ENCODE results near the gene ELAVL3.
"Not testable (repeated sequence)": the region's sequence is repeated elsewhere in the genome, so short reads cannot be mapped to it uniquely, and the experiment has no call there.

Gene ELAVL3

DNA sequence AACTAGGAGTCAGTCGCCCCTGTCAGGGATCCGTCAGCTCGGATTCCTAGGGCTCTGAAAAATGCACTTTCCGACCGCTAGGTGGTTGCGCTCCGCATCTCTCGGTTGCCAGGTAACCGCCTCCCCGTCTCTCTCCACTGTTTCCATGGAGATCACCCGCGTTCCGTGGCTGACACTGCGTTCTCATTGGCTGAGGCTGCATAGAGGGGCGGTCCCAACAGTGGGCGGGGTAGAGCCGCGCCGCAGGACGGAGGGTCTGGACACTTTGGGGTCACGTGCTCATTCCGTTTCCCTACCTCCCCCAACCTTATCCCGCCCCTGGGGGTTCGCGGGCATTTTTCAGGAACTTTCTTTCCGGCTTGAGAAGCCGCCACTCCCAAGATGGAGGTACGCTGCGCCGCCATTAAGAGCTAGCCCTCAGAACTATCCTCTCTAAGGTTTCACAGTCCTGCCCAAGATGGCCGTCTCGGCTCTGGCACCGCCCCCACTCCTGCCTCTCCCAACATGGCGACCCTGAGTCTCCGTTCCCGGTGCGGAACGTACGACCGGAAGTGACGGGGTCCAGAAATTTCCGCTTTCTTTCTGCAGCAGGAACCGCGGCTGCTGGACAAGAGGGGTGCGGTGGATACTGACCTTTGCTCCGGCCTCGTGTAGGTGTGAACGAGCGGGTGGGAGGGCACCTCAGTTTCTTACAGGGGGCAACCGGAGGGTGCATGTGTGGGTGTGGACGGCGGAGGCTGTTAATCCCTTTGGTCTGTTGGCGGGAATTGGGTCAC lies 45.6 kb downstream of the ELAVL3 start, which contains the start of the genes ODAD3 and PRKCSH:
TSS of gene ODAD3 (minus strand) at position 65 of the 776 bp plus-strand sequence. CDS start 105 bp downstream, outside the sequence.
TSS of gene PRKCSH (plus strand) at position 579 of the 776 bp plus-strand sequence. CDS start 483 bp downstream, outside the sequence.
- peak; percentile 100 for DNase-seq

DNA sequence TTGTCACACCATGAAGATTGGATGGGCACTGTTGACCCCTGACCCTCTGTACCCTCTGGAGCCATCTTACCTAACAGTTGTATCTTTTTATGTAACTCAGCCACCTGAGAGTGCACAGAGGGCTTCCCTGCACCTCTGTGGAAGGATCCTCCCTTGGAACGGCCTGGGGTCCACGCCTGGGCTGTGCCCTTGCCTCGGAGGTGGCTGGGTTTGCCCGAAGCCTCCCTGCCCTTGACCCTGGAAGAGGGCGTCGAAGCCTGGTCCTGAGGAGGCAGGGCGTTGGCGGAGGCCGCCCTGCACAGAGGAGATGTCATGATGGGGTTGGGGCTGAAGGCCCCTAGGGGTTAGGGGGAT lies 46.2 kb downstream of the ELAVL3 start:
- no peak for DNase-seq

DNA sequence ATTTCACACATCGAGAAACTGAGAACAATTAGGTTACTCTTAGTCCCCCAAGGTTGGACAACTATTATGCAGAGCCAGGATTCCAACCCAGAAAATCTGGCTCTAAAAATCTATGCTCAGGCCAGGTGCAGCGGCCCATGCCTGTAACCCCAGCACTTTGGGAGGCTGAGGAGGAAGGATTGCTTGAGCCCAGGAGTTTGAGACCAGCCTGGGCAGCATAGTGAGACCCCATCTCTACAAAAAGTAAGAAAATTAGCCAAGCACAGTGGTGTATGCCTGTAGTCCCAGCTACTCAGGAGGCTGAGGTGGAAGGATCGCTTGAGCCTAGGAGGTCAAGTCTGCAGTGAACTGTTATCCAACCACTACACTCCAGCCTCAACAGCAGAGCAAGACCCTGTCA lies 47.3 kb downstream of the ELAVL3 start:
- not testable (repeated sequence) for DNase-seq

DNA sequence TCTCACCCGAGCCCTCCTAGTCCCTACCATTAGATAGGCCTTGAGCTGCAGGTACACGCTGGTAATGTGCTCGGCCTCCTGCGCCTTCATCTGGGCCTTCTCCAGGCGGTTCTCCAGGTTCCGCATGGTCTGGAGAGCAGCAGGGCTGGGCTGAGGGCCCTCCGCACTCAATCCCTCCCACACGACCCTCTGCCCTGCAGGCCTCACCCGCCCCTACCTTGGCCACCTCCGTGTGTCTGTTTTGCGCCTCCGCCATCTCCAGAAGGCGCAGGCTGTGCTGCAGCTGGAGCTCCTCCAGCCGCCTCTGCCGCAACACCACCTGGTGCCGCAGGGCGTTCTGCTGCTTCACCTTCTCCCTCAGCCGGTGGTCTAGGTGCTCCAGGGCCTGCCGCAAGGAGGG lies 54.2 kb downstream of the ELAVL3 start:
- no peak for DNase-seq

DNA sequence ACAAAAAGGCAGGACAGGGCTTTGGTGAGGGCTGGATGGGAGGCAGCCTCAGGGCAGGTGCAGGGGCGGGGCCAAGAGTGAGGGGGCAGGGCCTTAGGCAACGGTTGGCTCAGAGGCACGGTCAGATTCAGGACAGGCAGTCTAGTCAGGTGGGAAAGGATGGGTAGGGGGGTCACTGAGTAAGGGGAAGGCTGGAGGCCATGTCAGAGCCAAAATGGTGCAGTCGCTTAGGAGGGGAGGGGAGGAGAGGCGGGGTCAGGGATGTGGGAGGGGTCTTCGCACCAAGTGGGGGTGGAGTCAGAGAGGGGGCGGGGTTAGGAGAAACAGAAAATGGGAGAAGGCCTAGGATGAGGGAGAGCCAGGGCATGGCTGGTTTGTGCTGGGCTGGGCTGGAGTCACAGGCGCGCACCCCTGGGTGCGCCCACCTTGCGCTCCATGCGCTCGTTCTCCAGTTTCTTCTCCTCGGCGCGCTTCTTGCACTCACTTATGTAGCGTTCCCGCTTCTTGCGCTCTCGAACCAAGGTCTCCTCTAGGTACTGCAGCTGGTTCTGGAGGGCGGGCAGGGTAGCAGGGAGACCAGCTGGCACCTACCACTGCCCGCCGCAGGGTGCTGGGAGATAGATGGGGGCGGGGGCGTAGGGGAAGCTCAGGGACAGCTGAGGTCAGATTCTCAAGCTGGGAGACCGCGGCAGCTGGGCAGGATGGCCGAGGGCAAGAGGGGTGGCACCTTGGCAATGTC lies 55.0 kb downstream of the ELAVL3 start:
- no peak for DNase-seq

DNA sequence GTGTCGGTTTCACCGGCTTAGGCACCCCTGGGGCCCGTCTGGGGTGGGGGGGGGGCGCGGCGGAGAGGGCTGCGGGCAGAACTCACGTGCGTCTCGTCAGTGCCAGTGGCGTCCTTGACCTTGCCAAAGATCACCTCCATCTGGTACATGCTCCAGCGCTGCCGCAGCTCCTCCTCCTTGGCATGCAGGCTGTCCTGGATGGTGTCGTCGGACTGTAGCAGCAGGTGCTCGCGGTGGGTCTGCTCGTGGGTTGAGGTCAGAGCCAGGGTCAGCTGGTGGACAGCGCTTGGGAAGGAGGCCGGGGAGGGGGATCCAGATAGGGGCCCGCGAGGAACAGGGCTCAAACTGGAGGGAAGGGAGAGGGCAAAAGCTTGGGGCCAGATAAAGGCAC lies 57.1 kb downstream of the ELAVL3 start:
- DNase-seq = no peak

DNA sequence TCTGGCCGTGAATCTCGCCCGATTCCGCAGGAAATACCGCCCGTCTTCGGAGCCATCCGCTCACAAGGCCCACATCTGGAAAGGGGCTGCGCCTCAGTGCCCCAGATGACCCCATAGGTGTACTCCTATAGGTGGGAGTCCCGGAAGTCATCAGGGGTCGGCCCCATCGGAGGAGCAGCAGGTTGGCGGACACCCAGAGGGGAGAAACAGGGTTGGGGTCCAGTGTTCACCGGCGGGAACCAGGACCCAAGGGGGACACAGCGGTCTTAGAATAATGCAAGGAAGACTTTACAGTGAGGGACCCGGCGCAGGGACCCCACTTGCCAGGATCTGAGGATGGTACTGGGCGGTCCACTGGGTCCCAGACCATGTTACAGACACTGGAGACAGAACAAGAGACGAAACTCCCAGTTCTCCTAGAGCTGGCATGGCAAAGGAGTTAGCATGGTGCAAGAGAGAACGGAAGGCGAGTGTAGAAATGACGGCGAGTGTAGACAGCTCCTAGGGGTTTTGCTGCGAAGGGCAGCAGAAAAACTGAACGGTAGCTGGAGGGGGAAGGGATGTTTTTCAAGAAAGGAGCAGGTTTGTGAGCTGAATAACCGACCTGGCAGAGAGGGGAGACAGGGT lies 57.6 kb downstream of the ELAVL3 start:
- DNase-seq = no peak

DNA sequence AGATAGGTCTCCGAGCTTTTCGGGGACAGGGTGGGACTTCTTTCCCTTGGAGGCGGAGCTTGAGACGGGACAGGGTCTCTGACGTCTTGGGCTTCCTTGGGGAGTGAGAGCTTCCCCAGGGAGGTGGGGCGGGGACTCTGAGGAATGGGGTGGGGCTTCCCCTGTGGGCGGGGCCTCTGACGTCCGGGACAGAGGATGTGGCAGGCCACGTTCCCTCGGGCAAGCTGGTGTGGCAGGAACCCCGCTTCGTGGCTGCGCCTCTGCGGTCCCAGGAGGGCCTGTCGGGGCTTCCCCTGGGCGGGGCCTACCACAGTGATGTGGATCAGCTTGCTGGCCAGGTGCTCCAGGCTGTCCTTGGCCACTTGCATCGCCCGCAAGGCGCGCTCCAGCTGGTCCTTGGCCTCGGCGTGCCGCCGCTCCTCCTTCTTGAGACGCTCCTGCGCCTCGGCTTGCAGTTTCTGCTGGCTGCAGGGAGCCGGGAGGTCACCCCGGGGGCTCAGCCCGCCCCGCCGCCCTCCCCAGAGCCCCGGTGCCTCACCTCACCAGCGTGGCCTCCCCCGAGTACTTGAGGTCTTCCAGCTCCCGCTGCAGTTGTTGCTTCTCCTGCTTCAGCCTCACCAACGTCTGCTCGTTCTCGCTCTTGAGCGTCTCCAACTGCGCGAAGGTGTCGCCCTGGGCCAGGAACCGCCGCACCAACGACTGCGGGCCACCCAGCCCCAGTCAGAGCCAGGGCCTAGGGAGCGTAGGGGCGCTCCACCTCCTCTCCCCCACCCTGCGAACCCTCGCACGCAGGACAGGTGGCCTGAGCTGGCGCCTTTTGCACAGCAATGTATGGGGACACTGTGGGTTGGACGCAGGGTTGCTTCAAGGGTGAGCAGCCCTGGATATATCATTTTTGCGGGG lies 58.4 kb downstream of the ELAVL3 start:
- DNase-seq = no peak

DNA sequence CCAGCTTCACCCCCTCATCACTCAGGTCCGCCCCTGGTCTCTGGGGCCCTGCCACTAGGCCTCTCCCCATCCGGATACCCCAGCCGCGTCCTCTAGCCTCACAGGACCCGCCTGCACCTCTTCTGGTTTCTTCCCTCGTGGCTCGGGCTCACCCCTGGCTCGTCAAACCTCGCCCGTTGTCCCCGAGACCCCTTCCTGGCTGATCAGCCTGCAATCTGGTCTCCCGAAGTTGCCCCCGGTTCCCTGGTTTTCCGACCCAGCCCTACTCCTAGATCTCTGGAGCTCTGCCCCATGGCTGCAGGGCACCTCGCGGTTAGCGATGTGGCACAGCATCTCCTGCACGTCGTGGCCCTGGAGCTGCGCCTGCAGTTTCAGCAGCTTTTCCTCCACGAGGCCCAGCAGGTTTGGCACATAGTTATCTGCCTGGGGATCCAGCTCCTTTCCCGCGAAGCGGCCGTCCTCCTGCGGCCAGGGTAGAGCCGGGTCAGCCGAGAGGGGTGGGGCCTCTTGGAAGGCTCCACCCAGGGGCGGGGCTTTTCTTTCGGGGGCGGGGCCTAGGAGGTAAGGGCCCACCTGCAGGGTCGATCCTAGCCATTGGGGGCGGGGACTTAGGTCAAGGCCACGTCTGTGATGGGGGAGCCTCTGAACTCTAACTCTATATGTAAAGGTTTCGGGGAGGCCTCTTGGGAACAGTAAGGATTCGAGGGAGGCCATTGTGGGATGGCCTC lies 59.3 kb downstream of the ELAVL3 start:
- DNase-seq = no peak

DNA sequence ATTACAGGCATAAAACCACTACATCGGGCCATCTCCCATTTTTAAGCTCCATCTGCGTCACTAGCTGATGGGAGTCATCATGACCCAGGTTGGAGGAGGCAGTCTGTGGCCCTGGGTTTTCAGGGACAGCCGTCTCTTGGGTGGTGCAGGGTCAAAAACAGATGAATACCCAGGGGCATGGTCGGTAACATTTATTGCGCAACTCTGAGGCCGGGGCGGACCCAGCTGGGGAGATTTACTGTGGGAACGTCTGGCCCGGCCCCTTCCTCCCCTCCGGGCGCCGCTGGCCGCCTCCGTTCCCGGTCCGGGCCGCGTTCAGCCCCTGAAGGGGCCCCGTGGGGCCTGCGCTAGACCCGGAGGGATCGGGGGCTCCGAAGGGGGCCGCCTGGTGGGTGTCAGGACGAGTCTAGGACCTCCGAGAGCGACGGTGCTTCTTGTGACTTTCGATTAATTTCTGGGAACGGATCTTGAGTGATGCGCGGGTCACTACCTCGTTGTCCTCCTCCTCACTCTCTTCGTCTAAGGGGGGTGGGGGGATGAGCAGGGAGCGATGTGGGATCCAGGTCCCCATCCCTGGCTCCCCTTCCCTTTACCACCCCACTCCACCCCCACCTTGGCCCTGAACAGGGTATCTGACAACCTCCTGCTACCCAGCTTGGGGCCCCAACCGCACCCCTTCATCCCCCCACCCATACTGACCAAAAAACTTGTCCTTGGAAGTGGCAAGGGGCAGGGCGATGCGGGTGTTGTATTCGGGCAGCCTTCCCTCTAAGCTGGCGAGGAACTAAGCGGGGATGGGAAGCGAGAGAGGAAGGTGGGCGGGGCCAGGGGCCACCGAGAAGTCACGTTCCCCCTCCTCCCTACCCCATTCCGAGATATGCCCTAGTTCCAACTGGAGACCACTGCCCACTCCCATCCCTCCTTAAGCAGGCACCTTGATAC lies 60.1 kb downstream of the ELAVL3 start:
- no peak for DNase-seq

DNA sequence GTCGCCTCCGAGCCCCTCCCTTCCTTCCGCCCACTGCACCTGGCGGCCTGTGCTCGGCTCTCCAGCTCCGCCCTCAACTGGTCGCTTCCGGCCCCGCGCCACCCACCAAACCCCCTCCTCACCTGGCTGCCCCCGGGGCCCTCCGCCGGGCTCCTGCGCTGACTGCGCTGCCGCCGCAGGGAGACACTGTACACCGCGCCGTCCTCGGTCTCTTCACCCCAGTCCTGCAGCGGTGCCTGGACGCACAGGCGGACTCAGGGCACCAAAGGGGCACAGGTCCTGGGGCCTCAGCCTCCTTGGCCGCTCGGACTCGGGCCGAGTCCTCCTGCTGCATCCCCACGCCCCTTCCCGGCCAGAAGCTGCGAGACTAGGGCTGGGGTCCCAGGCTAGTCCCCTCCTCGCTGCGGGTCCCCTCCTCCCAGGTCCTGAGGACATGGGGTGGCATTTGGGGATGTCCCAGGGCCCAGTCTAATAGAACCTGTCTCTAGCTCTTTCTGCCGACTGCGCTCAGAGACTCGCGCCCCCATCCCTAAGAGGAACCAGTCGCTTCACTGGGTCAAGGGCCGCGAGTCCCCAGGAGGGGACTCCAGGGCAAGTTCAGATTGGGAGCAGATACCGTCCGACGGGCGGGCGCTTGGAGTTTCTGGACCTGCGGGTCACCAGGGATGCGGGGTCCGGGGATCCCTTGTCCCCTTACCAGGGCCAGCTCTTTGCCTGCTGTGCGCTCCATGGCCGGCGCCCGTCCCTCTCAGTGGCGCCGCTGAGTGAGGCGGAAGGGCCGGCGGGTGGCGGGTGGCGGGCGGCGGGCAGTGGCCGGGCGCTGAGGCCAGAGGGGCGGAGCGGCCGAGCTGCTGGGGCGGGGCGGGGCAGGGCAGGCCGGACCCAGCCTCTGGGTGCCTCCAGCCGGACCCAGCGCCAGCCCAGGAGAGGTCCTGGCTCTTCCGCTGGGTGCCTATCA lies 62.0 kb downstream of the ELAVL3 start, which contains the start of gene RGL3:
TSS of gene RGL3 (minus strand) at position 766 of the 958 bp plus-strand sequence. CDS start at position 730, 36 bp downstream.
- DNase-seq = no peak

DNA sequence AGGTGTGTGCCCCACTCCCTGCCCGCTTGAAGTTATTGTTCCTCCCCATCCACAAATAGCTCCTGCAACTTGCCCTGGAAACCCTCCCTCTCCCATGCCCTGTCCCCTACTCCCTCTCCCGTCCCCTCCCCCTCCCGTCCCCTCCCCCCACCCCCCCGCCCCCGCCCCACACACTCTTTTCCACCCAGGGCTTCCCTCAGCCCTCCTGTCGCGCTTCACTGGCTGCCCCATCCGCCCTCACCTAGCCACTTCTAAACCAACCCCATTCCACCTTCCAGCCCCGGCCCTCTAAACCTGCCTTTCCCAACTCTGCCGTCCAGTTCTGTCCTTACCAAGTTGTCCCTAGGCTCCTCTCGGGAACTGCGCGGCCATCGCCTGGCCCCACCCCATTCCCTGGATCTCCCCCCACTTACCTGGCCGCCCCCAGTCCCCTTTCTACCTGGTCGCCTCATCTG lies 62.7 kb downstream of the ELAVL3 start:
- no peak for DNase-seq

DNA sequence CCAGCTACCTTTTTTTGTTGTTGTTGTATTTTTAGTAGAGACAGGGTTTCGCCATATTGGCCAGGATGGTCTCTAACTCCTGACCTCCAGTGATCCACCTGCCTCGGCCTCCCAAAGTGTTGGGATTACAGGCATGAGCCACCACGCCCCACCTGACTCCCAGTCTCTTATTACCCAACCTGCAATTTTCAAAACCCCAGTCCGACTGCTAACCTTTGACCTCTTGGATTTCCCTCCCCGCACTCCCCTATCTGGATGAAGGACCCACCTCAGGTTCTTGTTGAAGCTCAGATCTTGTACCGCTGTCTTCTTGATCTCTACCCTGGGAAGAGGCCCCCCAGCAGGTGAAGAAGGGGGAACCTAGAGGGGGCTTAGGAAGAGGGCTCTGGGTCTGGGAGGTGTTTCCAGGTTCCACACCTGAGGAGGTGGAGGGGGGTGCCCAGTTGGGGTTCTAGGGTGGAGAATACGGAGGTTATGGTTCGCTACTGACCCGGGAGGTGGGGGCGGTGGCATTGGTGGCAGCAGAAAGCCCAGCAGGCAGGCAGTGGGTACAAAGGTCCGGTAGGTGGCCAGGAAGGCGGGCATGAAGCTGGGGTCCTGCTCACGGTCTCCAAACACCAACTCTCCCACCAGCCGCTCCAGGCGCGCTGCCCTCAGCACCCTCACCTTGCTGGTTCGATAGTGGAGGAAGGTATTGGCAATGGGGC lies 64.3 kb downstream of the ELAVL3 start:
- no peak for DNase-seq

DNA sequence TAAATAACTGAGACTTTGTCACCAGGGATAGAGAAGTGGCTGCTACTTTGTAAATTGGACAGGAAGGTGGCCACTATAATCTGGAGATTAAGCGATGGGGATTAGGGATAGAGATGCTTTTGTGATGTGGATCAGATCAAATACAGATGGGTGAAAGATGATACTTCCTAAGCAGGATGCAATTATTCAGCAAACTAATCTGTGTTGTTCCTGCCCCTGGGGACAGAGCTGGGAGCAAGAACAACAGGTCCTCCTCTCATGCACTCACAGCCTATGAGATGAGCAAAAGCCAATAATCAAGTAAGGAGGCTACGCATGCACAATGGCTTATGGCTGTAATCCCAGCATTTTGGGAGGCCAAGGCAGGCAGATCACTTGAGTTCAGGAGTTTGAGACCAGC lies 66.3 kb downstream of the ELAVL3 start:
- no peak for DNase-seq

DNA sequence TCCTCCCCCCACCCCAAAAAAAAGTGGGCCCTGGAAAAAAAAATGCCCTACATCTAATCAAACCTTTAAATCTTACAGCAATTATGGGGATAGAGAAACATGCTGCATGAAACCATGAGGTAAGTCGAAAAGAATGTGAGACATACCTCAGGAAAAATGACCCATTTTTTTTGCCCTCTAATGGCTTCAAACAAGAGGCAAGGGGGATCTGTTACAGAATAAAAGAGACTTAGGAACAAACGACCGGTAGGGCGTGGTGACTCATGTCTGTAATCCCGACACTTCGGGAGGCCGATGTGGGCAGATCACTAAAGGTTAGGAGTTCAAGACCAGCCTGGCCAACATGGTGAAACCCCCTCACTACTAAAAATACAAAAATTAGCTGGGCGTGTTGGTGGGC lies 70.2 kb downstream of the ELAVL3 start:
- peak; percentile 34 for DNase-seq

DNA sequence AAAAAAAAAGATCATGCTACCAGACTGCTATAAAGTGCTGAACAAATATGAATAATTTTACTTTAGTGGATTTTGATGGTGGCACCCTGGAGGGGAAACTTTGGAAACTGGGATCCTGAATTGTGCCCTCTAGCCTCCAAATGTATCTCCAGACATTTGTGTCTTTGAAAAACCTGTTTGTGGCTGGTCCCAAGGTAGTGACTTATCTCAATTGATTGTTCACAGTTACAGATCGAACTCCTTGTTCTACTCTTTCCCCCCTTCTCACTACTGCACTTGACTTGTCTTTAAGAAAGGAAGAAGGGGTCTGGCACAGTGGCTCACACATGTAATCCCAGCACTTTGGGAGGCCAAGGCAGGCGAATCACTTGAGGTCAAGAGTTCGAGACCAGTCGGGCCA lies 72.3 kb downstream of the ELAVL3 start:
- DNase-seq = no peak

DNA sequence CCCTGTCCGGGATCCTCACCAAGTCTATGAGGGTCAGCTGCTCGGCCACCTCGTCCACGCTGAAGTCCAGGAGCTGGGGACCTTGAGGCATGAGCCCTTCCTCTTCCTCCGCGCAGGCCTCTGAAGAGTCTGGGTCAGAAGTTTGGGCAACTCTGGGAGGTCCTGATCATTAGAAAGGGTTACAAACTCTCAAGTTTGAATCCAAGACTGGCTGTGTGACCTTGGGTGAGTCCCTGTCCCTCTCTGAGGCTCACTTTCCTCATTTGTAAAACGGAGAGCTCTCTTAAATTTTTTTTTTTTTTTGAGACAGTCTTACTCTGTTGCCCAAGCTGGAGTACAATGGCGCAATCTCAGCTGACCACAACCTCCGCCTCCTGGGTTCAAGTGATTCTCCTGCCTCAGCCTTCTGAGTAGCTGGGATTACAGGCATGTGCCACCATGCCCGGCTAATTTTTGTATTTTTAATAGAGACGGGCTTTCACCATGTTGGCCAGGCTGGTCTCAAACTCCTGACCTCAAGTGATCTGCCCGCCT lies 74.1 kb downstream of the ELAVL3 start:
- DNase-seq = not testable (repeated sequence)

All from HCEC 1CT (cell line).